AML-193 (cell line): ENCODE data around the gene RASA3.

Experiments
- DNase-seq, 2 experiments: peaks; one replicate each; lab custom pipeline; 2025; lab: John Stamatoyannopoulos, UW

The RASA3 gene

DNA sequence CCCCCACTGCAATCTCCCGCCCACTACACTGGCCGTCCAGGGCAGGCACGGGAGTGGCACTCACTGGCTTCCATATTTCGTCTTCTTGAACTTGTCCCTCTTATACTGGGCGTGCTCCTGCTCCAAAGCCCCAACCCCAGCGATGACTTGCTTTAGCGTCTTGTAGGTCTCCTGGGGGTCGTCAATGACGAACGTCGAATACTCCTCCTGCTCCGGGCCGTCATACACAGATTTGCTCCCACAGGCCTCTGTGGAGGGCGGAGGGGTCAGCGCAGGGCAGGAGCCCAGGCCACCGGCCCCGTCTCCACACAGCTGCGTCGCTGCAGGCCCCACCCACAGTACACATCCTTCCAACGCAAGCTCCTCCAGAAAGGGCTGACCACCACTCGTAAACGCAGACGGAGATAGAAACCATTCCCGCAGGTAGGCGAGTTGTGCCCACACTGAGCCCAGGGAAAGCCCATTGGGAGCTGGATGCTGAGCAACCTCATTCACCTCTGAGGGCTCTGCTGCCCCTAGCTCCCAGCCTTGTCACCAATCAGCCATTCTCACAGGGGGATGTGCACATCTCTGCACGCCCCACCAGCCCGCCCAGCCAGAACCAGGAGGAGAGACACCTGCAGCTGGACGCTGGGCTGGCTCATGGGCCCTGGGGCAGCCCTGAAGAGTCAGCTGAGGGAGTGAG, 150.7 kb downstream of the RASA3 start:
- DNase-seq = no peak

GRCh38 chr13:113981194-113981605, 151.2 kb downstream of the RASA3 start:
- no peak for DNase-seq

DNA sequence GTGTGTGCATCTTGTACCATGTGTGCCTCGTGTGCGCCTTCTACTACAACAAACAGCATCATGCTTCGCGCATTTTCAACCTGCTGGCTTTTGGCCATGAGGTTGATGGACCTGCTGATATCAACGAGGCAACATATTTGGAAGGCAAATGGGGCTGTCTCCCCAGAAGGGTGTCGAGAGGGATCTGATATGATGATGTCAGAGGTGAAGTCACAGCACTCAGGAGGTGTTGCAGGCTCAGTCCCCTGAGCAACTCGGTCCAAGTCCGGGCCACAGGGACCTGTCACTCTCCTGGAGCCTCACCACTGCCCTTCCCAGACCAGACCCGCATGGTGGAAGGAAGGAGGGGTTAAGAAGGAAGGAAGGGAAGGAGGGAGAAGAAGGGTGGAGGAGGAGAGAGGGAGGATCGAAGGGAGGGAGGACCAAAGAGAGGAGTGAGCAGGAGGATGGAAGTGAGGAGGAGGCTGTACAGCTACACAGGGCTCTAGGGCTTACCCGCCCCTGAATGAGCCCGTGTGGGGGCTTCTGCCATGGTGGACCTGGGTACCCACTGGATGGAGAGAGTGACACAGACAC, 151.8 kb downstream of the RASA3 start:
- DNase-seq = no peak

DNA sequence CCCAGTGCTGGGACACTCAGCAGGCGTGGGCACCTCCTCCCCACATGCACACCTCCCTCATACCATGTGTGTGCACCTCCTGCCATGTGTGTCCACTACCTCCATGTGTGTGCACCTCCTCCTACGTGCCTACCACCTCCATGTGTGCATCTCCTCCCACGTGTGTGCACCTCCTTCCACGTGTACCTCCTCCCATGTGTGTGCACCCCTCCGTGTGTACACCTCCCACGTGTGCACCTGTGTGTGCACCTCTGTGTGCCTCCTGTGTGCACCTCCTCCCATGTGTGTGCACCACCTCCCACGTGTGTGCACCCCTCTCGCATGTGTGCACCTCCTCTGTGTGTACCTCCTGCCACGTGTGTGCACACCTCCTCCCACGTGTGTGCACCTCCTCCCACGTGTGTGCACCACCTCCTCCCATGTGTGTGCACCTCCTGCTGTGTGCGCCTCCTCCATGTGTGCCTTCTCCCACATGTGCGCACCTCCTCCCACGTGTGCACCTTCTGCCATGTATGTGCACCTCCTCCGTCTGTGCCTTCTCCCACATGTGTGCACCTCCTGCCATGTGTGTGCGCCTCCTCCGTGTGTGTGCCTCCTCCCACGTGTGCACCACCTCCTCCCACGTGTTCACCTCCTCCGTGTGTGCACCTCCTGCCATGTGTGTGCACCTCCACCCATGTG, 152.5 kb downstream of the RASA3 start:
- DNase-seq = no peak

GRCh38 chr13:113978741-113979481, 153.5 kb downstream of the RASA3 start:
- DNase-seq = no peak

GRCh38 chr13:113977976-113978375, 154.4 kb downstream of the RASA3 start:
- DNase-seq = no peak

- DNase-seq = no peak
Measured at GRCh38 chr13:113976711-113977684, 155.4 kb downstream of the RASA3 start.

GRCh38 chr13:113975416-113975815, 157.0 kb downstream of the RASA3 start:
- DNase-seq = no peak

DNA sequence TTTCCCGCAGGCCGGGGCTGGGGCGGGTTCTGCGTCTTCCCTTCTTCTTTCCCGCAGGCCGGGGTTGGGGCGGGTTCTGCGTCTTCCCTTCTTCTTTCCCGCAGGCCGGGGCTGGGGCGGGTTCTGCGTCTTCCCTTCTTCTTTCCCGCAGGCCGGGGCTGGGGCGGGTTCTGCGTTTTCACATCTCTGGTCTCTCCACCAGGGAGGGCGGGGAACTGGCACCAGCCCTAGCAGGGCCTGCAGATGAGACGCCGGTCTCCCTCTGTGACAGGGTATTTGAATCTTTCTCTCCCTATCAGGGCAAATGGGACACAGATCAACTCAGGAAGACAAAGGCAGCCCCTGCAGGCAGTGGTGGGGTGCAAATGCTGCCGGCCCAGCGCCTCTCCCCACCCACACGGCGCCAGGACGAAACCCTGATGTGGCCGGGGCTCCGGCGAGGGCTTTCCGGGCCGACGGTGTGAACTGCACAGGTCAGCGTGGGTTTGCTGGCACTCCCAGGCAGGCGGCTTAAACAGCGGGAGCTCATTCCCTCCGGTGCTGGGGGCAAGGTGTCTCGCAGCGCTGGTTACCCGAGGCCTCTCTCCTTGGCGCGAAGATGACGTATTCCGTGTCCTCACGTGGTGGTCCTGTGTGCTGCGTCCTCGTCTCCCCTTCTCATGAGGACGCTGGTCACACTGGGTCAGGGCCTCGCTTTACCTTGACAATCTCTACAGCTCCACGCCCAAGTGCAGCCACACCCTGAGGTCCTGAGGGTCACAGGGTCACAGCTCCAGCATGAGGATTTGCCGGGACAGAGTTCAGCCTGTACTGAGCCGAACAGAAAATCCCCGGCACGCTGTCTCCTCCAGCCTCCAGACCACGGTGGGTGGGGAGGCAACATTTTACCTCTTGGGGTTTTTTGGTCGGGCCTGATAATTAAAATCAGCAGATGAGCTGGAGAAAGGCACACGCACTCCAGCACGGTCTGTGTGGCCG, 157.8 kb downstream of the RASA3 start:
- no peak for DNase-seq

- DNase-seq = no peak
Measured at GRCh38 chr13:113973218-113974164, 158.9 kb downstream of the RASA3 start, which contains the start of gene C13orf46. TSS of gene C13orf46 (minus strand) at chr13:113974076. CDS start at chr13:113973997, 79 bp downstream.

DNA sequence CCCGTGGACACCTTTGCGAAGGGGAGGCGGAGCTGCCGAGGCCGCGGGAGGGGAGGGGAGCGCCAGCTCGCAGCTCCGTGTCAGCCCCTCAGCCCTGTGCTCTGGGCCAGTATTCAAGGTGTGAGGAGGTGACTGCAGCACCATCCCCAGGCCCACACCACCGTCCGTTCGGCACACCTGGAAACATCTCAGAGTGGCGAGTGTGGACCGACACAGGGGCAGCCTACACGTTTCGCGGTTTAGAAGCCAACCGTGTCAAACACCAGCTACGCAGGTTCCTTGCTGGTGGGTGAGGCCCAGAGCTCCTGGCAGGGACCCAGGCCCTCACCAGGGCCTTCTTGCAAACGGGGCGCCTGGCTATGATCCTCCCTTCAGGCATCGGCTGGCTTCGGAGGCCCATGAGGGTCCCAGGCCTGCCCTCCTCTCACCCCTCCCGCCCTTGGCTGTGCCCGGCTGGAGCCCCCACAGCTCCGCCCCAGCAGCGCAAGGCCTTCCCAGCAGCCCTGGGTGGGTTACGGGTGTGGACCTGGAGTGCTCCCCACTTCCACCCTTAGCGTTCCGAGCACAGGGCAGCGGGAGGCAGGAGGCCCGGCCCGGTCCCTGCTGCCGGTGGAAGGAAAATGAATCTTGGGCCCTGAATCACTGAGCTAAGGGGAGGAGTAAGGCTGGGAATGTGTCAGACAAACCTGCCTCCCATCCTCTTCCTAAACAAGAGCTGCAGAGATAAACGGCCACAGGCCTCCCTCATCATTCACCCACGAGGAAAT, 159.8 kb downstream of the RASA3 start:
- DNase-seq = no peak

DNA sequence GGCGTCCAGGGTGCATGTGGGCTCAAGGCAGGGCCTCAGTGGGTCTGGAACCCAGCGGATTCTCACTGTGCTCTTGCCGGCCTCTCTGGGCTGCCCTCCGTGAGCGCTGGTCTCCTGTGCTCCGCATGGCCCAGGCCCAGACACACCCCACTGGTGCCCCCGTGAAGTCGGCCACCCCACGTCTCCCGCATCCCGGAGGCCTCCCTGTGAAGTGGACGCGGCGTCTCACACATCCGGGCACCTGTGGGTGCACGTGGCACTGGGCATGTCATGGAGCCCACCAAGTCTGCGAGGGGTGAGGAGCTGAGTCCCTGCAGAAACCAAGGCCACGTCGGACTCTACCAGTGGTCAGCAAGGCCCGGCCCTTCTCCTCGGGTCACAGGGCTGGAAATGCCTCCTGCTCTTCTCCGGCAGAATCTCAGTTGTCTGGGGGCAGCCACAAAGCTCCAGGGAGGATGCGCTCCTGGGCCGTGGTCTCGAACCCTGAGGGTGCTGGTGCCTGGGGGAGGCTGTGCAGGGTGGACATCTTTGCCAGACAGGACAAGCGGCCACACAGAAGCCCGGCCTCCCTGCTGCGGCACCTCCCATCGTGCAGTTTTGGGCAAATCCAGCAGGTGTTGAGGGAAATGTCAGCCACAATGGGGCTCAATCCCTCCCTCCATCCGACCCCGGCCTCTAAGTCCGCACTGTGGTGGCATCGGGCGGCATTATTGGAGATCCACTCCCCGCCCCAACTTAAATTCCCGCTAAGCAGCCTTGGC, 160.8 kb downstream of the RASA3 start:
- DNase-seq = no peak

- no peak for DNase-seq
Measured at GRCh38 chr13:113970810-113971470, 161.5 kb downstream of the RASA3 start.

DNA sequence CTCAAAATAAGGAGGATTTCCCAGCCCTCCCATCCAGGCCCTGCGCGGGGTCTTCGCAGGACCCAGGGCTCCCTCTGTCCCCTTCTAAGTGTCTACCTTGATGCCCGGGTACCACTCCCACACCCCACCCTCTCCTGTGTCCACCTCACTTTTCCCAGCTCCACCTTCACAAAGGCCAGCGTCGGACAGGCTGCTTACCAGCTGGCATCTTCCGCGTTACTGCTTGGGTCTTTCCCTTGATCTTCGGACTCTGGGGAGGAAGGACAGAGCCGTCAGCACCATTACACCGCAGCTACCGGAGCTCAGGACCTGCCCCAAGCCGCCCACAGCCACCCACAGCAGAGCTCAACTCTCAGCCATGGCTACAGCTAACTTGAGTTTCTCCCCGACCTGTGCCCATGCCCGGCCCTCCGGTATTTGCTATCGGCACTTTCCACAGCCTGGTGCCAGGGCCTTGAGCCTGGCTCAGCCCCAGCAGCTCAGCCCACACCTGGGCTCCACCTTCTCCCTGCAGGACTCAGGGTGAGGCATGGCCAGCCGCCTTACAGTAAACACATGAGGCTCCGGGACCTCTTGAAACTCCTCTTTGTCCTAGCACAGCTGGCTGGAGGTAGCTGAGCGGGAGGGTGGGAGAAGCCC, 162.3 kb downstream of the RASA3 start:
- no peak for DNase-seq

DNA sequence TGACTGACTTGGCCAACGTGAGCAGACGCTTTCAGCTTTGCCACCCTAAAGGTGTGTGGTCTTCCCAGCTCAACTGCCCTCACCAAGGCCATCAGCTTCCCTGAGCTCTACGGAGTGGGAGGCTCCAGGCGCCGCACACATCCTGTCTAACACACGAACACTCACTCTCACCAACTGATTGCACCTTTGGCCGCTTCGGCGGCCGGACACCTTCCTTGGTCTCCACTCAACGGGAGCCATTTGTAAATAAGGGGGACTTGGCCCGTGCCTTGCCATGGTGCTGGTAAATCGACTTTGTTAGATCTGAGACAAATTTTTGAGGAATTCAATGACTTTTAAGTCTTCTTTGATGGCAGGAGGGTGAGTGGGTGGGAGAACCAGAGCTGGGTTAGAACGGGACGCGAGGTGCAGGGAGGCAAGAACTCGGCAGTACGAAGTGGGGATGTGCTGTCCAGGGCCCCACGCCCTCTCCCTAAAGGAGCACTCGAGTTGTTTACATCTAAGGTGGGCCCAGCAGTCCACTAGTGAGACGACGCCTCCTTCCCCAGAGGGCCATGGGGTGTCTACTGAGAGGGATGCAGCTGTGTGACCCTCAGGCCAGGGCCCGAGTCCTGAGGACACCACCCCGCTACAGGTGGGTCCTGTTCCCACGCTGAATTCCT, 163.0 kb downstream of the RASA3 start:
- DNase-seq = no peak
